GM19372 (cell line): ENCODE results near the gene CLRN3.

Experiments used
- ATAC-seq: cut with Tn5 transposase; IDR thresholded peaks from one replicate; pipeline ENCODE4 v1.9.1; 2021; ENCODE audit warnings: mild to moderate bottlenecking, low read depth, moderate library complexity; ENCODE audit not compliant: unreplicated experiment

Gene CLRN3

DNA sequence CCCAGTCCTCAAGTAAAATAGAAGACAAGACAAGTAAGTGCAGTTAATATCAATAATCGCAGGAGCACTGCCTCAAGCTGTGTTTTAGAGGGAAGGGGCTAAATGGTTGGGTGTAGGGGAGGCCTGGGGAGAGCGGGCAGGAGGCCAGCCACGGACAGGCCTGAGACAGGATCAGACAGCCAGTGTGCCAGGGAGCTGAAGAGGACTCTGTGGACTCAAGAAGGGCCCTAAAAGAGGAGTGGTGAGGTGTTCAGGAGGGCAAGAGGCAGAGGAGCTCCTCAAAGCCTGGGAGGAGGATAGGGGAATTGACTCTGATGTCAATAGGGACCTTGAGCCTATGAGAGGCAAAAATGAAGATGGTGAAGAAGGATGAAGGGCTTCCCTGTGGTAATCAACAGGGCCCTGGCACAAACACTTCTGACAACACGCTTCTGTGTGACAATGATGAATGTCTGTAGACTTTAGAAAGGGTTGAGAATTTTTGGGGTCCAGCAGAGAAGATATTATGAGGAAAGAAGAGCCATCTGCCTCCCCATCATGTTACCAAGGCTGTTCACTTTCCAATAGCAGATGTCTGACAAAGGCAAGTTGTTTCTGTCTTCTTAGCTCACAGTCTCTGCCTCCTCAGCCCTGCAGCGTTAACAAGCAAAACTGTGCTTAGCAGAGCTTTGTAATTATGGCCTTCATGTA, 11.7 kb upstream of the CLRN3 start:
- ATAC-seq, result no peak

DNA sequence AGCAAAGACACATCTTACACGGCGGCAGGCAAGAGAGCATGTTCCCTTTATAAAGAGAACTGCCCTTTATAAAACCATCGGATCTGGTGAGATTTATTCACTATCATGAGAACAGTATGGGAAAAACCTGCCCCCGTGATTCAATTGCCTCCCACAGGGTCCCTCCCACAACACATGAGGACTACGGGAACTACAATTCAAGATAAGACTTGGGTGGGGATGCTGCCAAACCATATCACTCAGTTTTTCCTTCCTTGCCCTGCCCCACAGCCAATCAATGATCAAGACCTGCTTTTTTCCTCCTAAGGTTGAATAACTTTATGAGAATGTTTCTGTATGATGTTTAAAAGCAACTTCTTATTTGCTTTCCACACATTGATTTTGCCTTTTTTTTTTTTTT, 11.0 kb upstream of the CLRN3 start:
- ATAC-seq, result no peak

DNA sequence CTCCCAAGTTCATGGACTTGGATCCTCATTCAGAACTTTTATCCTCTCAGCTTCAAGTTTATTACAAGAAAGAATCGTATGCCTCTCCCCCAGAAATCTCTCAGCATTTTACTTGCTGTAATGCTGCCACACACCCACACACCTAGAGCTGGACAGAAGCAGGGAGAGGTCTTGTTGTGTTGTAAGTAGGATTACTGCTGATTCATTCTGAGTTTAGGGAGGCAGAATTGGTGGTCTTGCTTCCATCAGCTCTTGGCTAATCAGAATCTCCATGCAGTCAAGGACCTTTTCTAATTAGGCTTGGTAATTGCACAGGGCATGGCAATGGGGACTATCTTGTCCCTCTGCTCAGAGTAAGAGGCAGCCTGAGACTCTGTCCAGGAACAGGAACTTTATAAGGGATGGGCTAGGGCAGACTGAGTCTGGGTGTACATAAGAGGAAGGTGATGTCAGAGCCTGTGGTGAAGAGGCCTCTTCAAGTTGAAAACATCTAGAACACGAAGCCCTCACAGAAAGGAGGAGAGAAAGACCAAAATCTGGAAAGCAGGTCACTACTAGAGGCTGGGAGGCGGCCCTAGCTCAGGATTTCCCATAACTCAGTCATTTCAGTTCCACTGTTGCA, 7.1 kb upstream of the CLRN3 start:
- ATAC-seq, result no peak

DNA sequence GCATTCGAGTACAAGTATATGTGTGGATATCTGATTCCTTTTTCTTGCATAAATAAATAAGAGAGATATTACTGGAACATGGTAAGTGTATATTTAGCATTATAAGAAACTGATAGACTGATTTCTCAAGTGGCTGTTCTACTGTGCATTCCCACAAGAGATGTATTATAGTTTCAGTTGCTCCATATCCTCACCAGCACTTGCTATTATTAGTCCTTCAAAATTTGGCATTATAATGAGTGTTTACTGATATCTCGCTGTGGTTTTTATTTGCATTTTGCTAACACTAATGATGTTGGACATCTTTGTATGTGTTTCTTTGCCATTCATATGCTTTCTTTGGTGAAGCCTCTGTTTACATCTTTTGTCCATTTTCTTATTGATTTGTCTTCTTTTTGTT, 4.4 kb upstream of the CLRN3 start:
- no peak for ATAC-seq

DNA sequence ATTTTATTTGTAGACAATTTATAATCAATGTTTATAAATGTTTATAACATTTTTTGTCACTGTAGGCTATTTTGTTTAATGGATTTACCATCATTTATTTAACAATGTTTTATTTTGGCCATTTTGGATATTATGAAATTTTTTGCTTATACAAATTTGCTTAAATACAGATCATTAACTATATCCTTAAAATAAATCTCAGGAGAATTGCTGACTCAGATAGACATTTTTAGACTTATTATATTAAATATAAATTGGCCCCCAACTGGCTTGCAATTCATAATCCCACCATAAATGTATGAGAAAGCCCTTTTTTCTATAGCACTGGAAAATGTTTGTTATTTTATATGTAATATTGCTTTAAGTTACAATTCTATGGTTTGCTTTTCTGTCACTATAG, 3.8 kb upstream of the CLRN3 start:
- ATAC-seq, result no peak

DNA sequence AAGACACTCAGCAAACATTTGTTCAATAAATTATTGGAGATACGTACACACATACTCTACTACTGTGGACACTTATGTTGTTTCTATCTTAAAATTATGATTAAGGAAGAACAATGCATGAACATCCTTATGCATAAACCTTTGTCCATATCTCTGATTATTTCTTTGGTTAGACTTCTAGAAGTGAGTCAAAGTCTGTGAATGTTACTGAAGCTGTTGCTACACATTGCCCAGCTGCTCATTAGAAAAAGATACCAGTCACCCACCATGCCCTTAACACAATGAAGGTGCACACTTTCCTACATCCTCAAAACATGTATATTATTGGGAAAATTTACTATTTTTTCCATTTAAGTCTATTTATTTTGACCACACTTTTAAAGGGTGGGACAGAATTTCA, 1.4 kb upstream of the CLRN3 start:
- ATAC-seq, result no peak

DNA sequence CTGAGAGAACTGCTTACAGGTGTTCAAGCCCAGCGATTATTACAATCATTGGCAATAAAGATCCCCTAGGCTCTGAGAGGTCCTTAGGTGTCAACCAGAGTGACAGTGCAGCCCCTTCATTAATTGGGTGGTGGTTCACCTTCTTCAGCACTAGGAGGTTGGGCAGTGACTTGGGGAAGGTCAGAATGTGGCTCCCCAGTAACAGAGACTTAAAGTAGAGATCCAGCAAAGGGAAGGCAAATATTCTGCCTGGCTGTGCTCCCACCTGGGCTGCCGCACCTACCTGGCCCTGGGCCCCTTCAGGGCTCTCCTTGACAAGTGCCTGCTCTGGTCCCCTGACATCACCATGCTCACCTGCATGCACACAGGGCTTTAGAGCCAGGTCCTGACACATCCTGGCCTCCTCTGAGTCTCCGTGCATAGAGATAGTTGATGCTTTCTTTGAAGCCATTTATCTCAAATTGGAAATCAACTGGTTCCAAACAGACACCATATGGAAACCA, 1.9 kb downstream of the CLRN3 start:
- no peak for ATAC-seq

DNA sequence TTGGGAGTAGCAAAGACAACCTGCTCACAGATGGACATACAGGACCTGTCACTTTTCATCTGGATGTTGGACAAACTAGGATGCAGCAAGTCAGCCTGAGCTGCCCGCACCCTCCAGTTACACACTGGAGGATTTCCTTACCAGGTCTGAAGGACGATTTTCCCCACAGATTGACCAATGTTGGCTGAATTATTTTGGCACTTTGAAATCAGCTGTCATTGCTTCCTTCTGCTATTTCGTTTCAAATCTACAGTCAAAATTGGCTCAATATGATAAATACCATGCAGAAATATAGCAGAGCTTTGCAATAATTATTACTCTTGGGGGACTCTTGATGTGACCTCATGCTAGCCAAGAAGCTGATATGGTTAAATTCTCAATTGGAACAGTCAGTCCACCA, 2.5 kb downstream of the CLRN3 start:
- ATAC-seq, result no peak

DNA sequence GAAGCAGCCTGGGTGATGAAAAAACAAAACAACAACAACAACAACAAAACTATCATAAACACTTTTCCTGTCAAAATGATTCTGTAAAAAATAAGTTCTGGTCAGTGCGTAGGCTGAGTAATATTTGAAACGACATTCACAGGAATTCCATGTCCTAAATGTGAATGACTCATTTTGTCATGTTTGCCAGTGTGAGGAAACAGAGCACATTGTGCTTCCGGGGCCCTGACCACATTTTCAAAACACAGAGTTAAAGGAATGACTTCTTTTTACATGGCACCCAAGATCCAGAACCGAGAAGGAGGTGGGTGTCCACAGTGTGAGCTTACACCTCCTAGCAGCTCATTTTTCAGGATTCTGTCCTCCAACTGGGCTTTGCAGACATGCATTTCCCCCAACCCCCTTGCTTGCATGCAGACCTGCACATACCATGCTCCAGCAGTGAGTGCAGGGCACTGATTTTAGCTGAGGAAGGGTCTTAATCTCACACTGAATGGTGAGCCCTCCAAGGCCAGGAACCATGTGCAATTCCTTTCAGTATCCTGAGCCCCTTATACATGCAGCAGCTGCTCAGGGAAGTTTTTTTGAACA, 3.0 kb downstream of the CLRN3 start:
- ATAC-seq, result no peak

DNA sequence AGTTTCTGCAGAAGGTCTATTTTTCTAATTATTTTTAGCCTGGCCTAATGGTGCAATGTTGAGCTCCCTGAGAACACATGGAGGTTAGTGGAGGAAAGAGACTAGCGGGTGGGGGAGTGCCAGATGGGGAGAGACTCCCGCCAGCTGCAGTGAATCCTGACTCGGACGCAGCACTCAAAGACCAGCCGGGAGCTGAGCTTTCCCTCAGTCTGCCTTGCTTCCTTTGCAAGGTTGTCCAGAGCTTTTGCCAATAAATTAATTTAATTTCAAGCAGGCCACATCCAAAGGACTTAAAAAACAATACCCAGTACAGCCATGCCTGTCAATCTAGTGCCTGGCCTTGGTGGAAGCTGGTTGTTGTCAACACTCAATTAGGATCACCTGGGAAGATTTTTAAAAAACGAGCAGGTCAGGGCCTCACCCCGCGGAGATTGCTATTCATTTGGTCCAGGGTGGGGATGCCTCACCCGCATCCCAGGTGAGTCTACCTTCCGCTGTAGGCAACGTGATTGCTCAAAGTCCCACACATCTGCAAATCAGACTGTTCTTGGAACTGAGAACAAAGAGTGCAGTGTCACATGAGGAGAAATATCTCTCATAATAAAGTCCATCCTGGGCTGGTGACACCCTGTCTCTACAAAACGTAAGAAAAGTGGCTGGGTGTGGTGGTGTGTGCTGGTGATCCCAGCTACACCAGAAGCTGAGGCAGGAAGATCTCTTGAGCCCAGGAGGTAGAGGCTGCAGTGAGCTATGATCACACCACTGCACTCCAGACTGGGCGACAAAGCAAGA, 4.0 kb downstream of the CLRN3 start:
- ATAC-seq, result no peak

DNA sequence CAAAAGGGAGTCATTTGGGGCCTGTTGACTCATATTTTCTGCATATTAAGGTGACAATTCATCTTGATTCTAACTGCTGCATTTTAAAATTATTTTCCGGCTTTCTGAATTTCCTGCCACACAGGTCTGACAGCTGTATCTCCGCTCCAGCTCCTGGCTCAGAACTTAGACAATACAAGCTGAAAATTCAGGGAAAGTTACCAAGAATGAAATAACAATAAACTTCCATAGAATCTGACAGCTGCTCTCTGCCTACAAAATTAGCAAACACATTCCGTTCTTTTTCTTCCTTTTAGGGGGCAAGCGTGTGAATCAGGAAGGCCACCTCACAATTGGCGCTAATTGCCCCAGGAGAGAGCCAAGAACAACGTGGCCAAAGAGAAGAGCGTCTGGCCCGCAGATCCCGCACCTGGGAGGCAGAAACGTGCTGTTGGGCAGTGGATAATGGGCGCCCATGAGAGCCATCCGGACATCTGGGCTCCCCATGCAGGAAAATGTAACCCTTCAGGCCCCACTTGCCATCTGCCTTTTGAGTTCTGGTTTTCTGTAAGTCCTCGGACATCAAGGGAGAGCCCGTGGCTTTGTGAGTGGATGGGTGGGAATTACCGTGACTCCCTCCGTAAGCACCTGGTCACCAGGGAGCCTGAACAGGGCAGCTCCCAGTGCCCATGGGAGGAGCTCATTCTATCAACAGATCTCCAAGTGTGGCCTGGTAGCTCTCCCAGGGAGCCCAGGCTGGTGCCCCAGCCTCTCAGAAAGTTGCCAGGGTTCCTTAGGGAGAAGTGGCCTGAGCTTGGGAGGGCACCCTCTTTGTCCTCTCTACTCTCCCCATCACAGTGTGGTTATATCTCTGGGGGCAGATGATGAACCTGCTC, 5.0 kb downstream of the CLRN3 start:
- no peak for ATAC-seq

DNA sequence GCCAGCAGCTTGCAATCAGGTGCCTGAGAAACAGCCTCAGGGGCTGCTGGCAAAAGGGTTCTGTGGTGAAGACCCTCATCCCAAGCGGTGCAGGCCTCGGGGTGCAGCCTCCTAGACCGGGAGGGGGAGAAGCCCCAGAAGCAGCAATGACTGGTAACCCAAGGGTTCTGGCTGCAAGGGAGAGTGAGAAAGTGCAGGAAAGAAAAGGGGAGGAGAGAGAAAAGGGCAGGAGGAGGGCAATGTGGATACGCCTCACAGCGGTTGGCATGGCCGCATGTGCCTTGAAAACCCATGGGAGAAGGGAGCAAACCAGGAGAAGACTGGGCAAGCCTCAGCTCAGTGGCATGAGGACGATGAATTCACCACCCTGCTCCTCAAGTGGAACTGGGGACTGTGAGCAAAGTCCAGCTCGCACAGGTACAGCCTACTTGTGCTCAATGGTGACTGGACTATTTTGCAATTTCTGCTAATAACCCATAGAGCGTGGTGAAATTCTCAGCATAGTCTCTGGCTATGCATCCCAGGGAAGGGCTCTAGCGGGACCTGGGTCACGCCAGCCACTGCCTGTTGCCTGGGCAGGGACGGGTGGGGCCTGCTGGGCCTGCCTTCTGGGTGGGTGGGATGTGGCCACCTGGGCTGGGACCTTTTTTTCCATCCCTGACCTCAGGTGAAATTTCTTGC, 6.2 kb downstream of the CLRN3 start:
- ATAC-seq, result no peak

DNA sequence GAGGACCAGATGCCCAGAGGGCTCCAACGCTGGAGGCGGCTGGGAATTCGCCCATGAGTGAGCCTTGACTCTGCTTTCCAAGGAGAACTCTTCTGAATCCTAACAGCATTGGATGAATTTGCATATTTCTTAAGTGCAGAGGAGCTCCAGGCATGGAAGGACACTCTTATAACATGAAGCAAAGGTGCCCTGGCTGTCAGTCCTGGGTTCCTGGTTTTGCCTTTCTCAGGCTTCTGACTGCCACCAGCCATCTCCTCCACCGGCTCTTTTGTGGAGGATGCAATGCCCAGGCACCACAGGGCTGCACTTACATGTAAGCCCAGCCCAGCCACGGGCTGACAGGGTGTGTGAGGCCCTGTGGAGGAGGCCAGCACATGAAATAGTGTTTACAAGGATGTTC, 8.2 kb downstream of the CLRN3 start:
- no peak for ATAC-seq

DNA sequence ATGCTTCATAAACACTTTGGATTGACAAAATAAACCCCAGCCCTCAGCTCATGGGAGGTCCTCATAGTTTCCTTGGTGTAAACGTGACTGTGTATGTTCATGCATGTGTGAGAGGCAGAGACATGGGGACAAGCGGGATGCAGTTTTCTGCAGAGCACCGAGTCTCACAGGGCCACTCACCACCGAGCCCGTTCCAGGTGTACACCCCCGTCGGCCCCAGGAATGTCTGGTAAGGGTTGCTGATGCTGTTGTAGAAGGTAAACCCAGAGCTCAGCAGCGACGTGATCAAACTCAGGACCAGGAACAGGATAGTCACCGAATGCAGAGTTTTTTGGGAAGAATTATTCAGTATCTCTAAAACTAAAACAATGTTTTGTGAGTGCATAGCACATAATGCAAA, 9.2 kb downstream of the CLRN3 start:
- ATAC-seq, result no peak

DNA sequence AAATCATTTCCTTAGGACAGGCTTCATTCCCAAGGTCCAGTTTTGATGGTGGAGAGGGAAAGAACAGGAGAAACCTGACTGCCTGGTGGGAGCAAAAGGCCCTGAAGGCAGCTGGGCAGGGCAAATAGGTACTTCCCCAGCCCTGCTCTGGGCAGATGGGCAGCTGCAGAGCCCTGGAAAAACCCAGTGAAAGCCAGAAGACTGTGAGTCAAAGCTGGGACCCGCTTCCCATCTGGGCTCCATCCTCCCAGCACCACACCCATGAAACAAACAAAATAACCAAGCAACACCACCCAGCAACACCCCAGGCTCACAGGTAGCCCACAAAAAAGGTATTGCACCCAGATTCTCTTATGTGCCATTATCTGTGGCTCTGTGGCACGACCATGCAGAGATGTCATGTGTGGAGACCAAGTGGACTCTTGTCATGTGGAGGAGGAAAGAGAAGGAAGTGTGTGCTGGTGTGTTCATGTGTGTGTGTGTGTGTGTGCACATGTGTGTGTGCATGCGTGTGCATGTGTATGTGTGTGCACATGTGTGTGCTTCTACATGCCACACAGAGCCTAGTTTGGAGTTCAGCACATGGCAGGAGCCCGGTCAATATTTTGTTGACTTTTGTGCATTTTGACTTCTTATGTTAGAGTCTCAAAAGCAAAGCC, 9.8 kb downstream of the CLRN3 start:
- ATAC-seq, result no peak

DNA sequence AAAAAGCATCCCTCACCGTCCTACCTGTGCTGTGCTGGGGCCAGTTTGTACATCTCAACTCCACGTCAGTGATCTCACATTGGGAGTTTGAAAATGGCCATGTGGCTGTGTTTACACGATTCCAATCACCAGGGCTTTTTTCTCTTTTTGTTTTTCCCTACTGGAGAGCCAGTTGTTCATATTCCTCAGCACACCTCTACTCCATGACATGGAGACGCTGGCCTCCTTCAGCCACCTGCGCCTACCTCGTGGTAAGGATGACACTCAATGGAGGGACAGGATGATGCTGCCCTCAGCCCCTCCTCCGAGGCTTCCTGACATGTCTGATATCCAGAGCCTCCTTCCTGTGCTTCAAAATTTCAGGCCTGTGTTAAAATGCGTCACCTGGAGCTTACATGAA, 10.3 kb downstream of the CLRN3 start:
- ATAC-seq, result no peak

DNA sequence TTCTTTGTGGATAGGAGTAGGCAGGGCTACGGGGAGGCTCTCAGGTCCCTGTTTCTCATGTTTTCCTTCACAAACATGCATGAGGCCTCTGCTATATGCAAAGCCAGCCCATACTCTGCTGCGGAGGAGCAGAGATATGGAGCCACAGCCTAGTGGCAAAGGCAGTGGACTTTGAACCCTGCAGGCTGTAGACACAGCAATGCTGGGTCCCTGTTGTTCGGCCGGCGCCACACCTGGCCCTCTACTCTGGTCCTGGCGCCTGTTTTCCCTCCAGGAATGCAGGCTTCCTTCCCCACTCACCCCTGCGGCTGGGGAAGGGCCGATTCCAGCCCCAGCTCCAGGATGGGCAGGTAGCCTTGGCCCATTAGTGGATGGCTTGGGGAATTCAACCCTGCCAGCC, 11.5 kb downstream of the CLRN3 start:
- ATAC-seq, result no peak

DNA sequence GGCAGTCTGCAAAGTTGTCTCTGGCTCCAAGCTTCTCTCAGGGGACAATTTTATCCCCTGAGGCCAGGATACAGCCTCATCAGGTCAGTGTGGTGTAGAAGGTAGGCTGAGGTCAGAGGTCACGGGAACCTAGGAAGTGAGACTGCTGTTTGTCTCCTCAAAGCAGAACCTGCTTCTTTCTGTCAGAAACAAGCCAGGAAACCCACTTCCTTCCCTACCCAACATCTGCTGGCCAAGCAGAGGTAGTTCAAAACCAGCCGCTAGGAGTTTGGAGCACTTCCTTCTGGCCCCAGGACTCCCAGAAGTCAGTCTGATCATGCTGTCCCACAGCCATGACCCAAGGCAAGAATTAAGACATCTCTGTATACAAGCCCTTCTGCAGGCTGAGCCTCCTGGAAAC, 12.2 kb downstream of the CLRN3 start:
- no peak for ATAC-seq

DNA sequence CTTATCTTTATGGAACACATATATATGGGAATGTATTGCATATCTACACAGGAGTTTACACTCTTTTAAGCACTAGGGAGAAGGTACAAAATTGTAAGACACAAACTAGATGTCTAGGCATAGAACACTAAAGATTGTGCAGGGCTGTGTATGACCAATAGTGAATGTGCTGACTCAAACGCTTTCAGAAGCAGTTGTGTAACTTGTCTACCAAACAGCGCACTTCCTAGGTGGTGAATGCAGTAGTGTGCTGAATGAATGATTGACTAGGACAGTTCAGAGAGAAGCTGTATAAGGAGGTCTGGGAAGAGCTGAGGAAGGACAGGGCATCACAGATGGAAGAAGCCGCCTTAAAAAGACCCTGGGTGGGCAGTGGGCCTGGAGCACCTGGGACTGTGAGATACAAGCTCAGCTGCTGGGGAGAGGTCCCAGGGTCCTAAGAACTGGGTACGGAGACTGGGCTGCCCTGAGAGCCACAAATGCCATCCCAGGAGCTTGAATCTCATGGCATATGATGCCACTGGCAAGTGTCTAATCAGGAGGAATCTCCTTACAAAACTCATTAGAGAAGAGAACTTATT, 14.2 kb downstream of the CLRN3 start:
- no peak for ATAC-seq
